Muscle layer of colon (tissue), 2 donors: ENCODE data around the gene PLEKHH1.

Experiments
- H3K27ac ChIP-seq: one replicate; pipeline ENCODE4 v1.7.0; 2013; ENCODE audit warnings: low read depth, mild to moderate bottlenecking, low read length, moderate library complexity
- H3K27me3 ChIP-seq, 2 donors: one replicate each; pipeline ENCODE4 v1.7.0; 2013; ENCODE audit warnings: low read length in 2 of 2, mild to moderate bottlenecking in 2 of 2; ENCODE audit not compliant: insufficient read depth in 2 of 2, control insufficient read depth in 1 of 2
- H3K36me3 ChIP-seq: one replicate; pipeline ENCODE4 v1.7.0; 2013; ENCODE audit warnings: mild to moderate bottlenecking, low read length; ENCODE audit not compliant: insufficient read depth
- H3K4me1 ChIP-seq: one replicate; pipeline ENCODE4 v1.7.0; 2013; ENCODE audit warnings: mild to moderate bottlenecking, low read length; ENCODE audit not compliant: insufficient read depth
- H3K4me3 ChIP-seq, 2 donors: one replicate each; pipeline ENCODE4 v1.7.0; 2013; ENCODE audit warnings: low read length in 2 of 2, low read depth in 1 of 2, mild to moderate bottlenecking in 1 of 2, moderate library complexity in 1 of 2
- H3K9ac ChIP-seq: one replicate; pipeline ENCODE4 v1.7.0; 2013; ENCODE audit warnings: low read length
- H3K9me3 ChIP-seq: one replicate; pipeline ENCODE4 v1.7.0; 2013; ENCODE audit warnings: mild to moderate bottlenecking, low read length
- donor health status: abdominal sarcoma.
- donor health status: Adenocarcinoma of cecum.

The PLEKHH1 gene

DNA sequence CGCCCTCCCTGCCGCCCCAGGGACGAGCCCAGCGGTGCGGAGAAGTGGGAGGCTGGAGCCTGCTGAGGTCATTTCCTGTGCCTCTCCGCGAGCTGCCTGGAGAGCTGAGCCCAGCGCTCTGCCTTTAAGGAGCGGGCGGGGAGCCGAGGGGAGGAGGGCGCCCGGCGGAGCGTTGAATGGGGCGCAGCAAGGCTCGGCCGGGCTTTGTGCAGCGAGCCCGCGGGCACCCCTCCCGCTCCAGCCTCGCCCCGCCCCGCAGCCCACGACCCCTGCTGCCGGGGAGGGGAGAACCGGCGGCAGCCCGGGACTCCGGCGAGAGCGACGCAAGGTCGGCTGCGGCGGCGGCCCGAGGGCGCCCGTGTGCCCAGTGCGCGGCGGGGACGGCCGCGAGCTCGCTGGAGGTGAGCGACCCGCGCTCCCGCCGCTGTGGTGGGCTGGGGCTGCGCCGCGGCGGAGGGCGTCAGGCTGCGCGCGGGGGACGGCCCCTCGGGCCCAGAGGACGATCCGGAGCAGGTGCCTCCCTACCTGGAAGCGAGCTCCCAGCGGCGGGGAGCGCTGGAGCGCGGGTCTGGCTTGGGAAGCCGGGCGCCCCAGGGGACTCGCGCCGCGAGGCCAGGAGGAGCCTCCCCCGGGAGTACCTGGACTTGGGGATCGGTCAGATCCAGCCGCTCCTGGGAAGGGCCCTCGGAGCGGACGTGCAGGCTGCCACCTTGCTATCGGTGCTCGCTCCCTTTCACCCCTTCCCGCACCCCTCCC lies at the start of gene PLEKHH1:
Gene PLEKHH1 (plus strand): TSS at position 293 of the 756 bp plus-strand sequence. CDS start 8,578 bp downstream, outside the sequence.
- H3K27me3 ChIP-seq, result no peaks in the 10 kb centered on the region
- H3K9me3 ChIP-seq, result no peaks in the 10 kb centered on the region
- H3K9ac ChIP-seq, result peak within 1 kb of the TSS; percentile 5
- no peaks in the 10 kb centered on the region for H3K36me3 ChIP-seq
- peaks cover 11% of the 10 kb centered on the region for H3K4me1 ChIP-seq
- H3K4me3 ChIP-seq, result peak within 1 kb of the TSS; percentile 65 to 77
- H3K27ac ChIP-seq, result peak within 1 kb of the TSS; percentile 51

DNA sequence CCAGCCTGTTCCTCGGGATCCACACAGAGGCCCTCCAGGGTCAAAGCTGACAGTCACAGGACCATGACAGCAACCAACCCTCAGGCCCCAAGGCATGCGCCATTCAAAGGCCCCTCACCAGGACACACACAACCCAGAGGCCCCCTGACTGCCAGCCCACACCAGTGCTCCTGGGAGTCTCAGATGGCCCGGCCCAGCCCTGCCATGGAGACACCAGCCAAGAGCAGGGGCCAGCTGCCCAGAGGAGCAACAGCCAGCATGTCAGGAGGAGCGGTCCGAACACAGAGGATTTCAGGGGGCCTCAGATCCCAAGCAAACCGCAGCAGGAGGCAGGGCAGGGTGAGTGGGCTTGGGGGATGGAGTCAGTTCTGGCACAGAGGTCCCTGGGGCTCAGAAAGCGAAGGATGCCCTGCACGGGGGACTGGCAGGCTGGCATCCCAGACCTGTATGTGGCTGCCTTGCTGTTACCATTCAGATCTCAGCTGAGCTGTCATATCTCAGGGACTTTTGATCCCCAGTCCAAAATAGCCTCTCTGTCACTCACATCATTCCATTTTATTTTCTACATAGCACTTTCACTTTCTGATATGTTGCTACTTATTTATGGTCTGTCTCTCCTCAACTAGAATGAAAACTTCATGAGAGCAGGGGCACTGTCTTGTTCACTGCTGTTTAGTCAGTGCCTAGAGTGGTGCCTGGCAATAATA lies 49.4 kb upstream of the PLEKHH1 start:
- Histone ChIP-seq H3K9me3 (no peaks in the 10 kb centered on the region), H3K4me1 (no peaks in the 10 kb centered on the region), H3K27me3 (no peaks in the 10 kb centered on the region), H3K9ac (no peak overlapping the region), H3K36me3 (no peaks in the 10 kb centered on the region), H3K27ac (no peak overlapping the region), H3K4me3 (no peak overlapping the region)

DNA sequence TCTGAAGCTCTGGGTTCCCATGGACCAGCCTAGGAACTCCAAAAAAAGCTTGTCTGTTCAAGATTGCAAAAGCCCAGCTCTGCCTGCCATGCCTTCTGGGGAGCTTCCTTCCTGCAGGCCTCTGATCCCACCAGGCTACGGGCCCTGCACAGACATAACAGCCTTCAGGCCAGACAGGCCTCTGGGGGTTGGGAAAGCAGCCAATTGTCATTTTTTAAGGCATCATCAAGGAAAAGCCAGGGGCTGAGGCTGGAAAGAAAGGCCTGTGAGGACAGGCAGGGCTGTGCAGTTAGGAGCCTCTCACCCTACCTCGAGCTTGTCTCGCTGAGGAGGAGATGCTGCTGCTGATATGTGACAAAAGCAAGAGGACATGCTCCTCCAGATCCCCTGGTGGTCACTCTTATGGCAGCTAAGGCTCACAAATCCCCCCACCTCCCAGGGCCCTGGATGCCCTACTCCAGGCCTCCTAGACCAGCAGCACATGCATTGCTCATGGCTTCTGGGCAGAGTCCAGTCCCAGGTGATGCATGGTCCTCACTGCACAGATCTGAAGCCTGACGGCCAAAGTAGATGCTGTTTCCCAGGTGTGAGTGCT lies 47.5 kb upstream of the PLEKHH1 start:
- no peak overlapping the region for H3K27ac ChIP-seq
- H3K36me3 ChIP-seq, result no peaks in the 10 kb centered on the region
- H3K9me3 ChIP-seq, result no peaks in the 10 kb centered on the region
- no peak overlapping the region for H3K9ac ChIP-seq
- H3K4me1 ChIP-seq, result no peaks in the 10 kb centered on the region
- no peaks in the 10 kb centered on the region for H3K27me3 ChIP-seq
- no peak overlapping the region for H3K4me3 ChIP-seq

DNA sequence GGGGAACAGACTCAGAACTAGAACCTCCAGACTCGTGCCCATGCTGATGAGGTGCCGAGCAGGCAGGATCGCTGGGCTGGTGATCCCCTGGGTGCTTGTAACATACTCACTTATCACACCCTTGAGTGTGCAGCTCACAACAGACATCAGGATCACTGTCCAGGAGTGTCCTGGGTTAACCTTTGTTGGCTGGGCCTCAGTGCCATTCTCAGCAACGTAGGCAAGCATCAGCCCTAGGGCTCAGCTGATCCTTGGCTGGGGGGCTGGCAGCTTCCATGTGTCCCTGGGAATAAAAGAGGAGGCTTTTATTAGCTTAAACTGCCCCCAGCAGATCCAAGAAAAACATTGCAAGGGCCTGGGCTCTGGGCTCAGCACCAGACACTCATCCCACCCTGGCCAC lies 46.2 kb upstream of the PLEKHH1 start:
- Histone ChIP-seq H3K27ac (no peak overlapping the region), H3K27me3 (no peaks in the 10 kb centered on the region), H3K9me3 (no peaks in the 10 kb centered on the region), H3K9ac (no peak overlapping the region), H3K4me1 (no peaks in the 10 kb centered on the region), H3K4me3 (no peak overlapping the region), H3K36me3 (no peaks in the 10 kb centered on the region)

DNA sequence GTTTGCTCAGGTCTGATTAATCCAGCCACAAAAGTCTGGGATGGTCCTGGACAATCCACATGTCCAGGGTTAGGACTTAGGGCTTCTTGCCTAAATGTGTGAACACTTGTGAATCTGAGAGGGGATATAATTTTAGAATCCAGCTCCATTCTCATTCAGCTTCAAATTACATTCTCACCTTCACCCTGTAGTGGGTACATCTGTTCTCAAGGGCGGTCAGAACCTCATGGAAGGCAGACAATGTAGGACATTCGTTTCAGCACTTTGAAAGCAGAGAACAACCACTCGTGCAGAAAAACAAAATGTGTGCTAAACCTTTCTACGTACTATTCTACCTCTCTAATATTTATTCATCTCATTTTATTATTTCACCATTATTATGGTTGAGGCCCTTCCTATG lies 45.8 kb upstream of the PLEKHH1 start:
- Histone ChIP-seq H3K27ac (no peak overlapping the region), H3K4me1 (no peaks in the 10 kb centered on the region), H3K4me3 (no peak overlapping the region), H3K36me3 (no peaks in the 10 kb centered on the region), H3K27me3 (no peaks in the 10 kb centered on the region), H3K9me3 (no peaks in the 10 kb centered on the region), H3K9ac (no peak overlapping the region)

DNA sequence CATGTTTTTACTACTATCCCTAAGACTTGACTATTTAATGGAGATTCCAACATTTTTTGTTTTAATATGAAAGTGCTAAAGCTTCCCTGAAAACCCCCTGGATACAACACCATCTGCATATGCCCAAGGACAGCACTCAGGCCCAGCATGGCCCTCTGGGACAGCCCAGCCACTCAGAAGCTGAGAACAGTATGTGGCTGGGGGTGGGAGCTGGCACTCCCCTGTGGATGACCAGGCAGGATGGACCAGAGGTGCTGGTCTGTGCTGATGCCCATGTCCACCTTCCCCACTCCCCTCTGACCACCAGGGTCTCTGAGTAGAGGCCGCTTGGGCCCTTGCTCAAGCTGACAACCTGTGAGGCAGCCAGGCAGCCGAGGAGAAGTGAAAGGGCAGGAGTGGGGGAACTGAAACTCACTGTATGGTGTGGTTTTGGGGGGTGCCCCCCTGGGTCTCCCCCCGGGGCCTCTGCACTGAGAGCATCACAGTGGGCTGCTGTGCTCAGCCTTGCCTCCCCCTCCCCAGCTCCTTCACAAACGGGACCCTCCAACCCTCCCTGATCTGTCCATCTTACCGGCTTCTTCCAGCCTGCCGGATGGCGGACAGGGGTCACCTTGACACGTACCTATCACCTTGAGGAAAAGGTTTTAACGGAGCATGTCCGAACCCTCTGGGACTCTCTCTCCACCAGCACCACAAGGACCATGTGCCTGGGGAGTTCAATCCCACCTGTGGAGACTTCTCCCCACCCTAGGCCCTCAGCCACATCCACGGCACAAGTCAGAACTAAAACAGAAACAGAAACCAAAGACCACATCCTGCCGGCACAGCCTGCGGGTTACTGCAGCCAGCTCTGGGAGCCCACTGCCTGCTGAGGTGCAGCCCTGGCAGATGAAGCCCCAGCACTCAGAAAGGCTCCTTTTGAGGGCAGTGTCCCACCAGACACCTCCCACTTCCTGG lies 44.9 kb upstream of the PLEKHH1 start, which contains the start of gene TMEM229B:
Gene TMEM229B (minus strand): TSS at position 785 of the 957 bp plus-strand sequence. CDS start 14,798 bp downstream, outside the sequence.
- H3K27ac ChIP-seq, result no peak within 1 kb of the TSS
- H3K36me3 ChIP-seq, result no peaks in the 10 kb centered on the region
- H3K27me3 ChIP-seq, result no peaks in the 10 kb centered on the region
- peak within 1 kb of the TSS; percentile 1 to 58 for H3K4me3 ChIP-seq
- H3K9me3 ChIP-seq, result no peaks in the 10 kb centered on the region
- no peaks in the 10 kb centered on the region for H3K4me1 ChIP-seq
- H3K9ac ChIP-seq, result no peak within 1 kb of the TSS

DNA sequence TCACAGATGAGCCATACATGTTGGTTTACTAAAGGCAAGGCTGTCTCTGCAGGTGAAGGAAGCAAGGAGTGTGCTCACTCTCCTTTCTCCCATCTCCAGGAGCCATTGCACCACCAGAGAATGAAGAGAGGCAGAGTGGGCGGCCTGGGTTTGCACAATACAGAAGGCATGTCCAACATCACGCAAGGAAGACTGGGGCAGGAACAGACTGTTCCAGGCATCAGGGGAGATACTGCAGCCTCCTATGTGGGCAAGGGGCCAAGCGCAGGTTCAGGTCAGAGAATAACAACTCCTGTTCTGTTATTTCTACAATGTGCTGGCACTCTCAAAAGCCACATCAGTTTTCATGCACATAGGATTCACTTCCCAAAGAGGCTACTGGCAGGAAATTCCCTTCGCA lies 42.9 kb upstream of the PLEKHH1 start:
- Histone ChIP-seq H3K27ac (no peak overlapping the region), H3K4me3 (no peak overlapping the region), H3K9me3 (no peaks in the 10 kb centered on the region), H3K9ac (no peak overlapping the region), H3K4me1 (no peaks in the 10 kb centered on the region), H3K27me3 (no peaks in the 10 kb centered on the region), H3K36me3 (no peaks in the 10 kb centered on the region)

DNA sequence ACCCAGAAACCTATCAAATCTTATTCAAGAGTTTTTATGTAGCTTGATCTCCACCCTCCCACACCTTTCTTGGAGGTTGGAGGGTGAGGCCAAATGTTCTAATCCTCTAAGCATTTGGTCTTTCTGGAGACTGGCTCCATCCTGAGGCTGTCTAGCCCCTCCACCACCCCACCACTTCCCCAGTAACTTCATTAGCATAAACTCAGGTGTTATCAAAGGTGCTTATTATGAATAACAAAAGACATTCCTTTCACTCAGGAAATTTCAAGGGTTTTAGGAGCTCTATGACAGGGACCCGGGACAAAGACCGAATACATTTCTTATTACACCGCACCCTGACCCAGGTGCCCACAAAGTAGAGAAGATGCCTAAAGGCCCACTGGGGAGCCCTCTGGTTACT lies 41.8 kb upstream of the PLEKHH1 start:
- no peaks in the 10 kb centered on the region for H3K27me3 ChIP-seq
- no peak overlapping the region for H3K9ac ChIP-seq
- H3K27ac ChIP-seq, result no peak overlapping the region
- H3K9me3 ChIP-seq, result no peaks in the 10 kb centered on the region
- no peaks in the 10 kb centered on the region for H3K4me1 ChIP-seq
- no peaks in the 10 kb centered on the region for H3K36me3 ChIP-seq
- no peak overlapping the region for H3K4me3 ChIP-seq

DNA sequence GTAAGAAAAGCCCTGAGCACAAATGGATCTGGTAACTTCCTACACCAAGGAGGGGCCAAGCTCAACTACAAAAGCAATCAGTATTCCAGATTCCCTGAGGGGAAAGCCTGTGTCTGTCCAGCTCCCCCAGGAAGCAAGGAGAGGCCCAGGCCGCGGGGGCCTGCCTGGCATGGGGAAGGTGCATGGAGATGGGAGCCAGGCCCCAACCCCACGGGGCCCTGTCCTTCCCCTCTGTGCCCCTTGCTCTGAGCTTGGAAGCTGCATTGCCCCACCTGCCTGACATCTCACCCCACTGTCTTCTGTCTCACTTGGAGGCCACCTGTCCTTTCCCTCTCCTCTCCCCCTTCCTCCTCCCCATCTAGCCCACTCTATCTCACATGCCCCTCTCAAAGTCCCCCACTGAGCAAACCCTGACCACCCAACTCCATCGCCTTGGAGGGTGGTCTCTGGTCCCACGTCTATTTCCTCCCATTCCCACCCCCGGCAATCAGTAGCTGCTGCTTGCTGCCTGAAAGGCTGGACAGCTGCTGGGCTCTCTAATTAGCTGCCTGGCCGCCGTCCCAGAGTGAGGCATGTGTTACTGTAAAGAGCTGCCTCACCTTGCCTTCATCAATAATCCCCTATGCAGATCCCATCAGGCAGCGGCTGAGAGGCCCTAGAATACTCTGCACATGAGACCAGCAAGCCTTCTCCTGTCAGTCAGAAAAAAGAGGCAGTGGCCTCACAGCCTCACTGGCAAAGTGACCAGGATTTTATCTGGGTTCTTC lies 41.2 kb upstream of the PLEKHH1 start:
- no peak overlapping the region for H3K9ac ChIP-seq
- no peak overlapping the region for H3K27ac ChIP-seq
- H3K36me3 ChIP-seq, result no peaks in the 10 kb centered on the region
- no peaks in the 10 kb centered on the region for H3K4me1 ChIP-seq
- H3K9me3 ChIP-seq, result no peaks in the 10 kb centered on the region
- no peak overlapping the region for H3K4me3 ChIP-seq
- no peaks in the 10 kb centered on the region for H3K27me3 ChIP-seq

DNA sequence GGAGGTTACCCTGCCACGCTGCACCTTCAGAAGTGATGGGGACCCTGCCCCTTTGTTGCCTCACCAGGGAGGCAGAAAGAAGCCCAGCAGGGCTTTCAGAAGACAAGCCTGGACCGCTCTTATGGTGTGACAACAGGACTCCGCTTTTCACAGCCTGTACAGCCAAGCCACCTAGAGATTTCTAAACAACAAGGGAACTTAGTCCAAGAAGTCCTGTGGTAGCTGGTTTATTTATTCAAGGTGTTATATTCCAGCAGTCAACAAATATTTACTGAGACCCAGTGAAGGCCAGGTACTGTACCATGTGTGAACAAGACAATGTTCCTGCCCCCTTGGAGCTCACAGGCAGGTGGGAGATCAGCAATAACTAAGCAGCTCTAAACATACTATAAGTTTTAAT lies 40.6 kb upstream of the PLEKHH1 start:
- H3K27me3 ChIP-seq, result no peaks in the 10 kb centered on the region
- no peaks in the 10 kb centered on the region for H3K9me3 ChIP-seq
- no peaks in the 10 kb centered on the region for H3K4me1 ChIP-seq
- H3K27ac ChIP-seq, result no peak overlapping the region
- no peaks in the 10 kb centered on the region for H3K36me3 ChIP-seq
- no peak overlapping the region for H3K9ac ChIP-seq
- no peak overlapping the region for H3K4me3 ChIP-seq
